NCI-H774 (cell line): ENCODE results near the gene PLA2G4D.
"Not testable (repeated sequence)": the region's sequence is repeated elsewhere in the genome, so short reads cannot be mapped to it uniquely, and the experiment has no call there.

Source experiments
- DNase-seq: peaks from one replicate; lab custom pipeline; 2025; lab: John Stamatoyannopoulos, UW

The PLA2G4D gene

DNA sequence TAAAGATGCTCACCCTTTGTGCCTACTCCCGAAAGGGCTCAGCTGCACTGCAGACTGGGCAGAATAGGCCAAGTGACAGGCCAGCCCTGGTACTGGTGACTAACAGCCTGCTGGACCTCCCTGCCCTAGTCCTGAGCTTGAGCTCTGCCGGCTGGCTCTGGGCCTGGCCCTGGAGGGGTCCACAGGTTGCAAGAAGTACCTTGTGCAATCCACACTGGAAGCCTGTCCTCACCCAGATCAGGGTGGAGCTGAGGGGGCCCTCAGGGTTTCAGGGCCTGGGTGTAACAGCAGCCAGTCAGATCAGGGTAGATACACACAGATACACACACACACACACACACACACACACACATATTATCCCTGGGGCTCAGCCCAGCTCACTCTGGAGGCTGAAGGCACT, 27.3 kb upstream of the PLA2G4D start:
- no peak for DNase-seq

DNA sequence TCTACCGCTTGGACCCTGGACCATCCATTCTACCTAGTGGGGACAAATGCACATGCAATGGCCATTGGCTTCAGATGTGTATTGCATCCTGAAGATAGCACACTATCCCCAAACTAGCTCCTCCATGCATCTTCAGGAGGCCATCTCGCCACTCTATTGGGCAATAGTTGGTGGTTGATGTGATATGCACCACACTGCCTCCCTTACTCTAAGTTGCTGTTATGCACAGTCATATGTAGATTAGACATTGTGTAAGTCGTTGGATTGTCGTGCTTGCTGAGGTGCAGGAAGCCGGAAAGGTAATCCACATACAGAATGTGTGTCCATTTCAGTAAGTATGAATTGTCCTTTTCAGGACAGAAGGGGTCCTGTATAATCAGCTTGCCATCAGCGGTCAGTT, 26.7 kb upstream of the PLA2G4D start:
- DNase-seq, result no peak

DNA sequence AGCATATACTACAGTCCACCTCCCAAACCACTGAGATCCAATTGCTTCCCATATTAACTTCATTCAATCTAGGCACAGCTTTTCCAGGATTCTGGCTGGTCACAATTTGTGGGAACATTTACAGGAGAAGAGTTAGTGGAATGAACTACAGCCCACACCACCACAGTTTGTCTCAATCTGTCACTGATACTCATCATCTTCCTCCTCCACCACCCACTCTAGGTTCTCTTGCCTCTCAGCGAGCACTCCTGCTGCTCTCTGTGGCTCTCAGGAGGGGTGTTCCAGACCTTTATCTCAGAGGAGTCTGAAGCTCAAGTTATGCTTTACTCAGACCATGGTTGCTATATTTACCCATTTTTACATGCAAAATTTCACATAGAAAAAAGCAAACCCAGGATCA, 25.9 kb upstream of the PLA2G4D start:
- no peak for DNase-seq

DNA sequence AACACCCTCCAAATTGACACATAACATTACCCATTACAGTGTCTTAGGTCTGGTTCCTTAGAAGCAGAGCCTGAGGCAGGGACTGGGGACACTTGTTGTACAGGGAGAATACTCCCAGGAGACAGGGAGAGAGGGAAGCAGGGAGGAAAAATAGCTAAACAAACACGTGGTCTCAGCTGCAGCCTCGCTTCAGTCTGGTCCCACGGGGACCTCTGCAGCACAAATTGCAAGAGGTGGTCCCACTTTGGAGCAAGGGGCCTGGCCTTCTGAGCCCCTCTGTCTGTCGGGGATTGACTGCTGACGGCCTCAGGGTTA, 25.0 kb upstream of the PLA2G4D start:
- no peak for DNase-seq

DNA sequence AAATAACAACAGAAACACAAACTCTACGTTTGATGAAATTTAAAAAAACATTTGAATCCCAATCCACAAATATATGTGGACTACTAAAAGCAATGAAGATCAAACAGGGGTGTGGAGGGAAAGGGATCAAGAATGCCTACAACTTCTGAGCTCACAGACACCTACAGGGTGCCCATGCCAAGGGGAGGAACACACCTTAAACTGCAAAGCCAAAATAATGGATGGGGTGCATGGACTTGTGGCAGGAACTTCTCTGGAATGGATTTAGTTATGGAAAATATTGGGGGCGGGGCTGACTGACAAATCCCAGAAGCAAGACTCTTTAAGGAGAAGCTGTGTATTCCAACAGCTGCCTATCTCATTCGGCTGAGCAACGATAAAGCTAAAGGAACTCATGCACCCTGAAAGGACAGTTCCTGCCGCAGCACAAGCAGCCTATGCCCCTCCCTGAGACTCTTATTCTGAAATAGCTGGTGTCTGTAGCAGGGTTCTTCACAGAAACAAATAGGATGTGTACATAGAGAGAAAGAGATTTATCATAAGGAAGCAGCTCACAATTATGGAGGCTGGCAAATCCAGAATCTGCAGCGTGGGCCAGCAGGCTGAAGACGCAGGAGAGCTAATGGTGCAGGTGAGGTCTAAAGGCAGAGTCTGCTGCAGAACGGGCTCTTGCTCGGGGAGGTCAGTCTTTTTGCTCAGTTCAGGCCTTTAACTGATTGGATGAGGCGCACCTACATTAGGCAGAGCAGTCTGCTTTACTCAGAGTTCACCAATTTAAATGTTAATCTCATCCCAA, 24.5 kb upstream of the PLA2G4D start:
- DNase-seq, result peak; percentile 32

DNA sequence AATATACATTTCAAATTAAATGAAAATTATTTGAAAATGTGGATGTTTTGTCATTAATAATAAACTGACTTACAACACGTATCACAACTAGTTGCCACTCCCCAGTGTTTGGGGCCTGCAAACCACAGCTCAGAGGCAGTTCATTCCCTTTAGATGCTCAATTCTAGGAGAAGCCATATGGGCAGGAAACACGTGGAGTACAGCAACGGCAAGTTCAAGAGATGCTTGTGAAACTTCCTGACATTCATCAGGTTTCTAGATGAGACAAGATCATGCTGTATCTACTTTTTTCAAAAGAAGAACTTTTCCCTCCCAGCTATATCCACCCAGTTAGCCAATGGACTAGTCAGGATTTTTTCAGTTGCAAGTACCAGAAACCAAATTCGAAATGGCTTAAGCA, 17.6 kb upstream of the PLA2G4D start:
- DNase-seq, result no peak

DNA sequence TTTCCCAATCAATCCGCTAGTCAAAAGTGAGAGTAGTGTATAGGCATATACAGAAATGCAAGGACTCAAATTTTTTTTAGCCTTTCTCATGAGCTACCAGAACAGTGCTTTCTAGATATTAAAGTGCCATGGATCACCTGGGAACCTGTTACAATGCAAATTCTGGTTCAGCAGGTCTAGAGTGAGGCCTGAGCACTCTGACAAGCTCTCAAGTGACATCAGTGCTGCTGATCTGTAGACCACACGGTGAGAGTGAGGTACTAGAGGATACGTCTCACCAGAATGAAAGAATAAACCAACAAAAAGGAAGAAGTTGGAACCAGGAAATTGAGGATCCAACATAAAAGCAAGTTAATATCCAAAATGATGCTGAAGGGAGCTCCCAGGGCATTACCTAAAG, 16.0 kb upstream of the PLA2G4D start:
- no peak for DNase-seq

DNA sequence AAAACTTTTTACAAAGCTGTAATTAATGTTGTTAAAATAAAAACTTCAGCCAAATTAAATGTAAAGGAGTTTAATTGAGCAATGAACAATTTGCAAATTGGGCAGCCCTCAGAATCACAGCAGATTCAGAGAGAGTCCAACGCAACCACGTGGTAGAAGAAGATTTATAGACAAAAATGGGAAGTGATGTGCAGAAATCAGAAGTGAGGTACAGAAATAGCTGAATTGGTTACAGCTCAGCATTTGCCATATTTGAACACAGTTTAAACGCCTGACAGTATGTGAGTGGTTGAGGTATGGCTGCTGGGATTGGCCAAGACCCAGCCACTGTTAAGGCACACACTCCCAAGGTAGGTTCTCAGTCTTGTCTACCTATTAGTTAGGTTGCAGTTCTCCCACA, 14.4 kb upstream of the PLA2G4D start:
- no peak for DNase-seq

DNA sequence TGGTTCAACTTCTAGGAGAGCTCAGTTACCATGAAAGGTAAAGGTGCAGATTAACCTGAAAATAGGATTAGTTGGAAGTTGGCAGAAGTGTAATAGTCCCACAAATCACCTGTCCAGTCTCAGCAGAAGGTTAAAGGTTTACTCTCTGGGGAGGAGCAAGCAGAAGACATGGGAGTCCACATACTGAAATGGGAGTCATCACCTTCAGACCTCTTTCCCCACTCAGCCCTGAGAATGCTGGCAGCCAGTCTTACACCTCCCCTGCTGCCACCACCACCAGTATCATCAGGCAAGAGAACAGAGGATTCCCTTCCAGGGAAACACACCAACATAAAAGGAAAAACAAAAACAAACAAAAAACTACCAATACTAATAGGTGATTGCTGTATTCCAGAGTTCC, 13.8 kb upstream of the PLA2G4D start:
- no peak for DNase-seq

DNA sequence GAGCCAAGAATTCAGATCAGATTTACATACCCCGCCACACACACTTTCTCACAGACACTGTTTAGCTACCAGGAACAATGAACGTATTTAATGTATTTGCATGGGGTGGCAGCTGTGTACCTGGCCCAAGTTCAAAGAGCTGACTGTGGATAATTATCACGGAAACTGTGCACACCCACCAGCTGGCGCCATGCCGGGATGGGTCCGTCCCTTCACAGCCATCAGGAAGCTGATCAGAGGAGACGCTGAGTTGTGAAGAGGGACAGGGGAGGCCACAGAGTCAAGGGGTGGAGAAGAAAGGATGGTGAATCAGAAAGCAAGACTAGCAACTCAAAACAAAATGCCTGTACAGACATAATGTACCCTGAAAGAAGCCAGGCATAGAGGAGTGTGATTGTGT, 13.1 kb upstream of the PLA2G4D start:
- peak; percentile 70 for DNase-seq

DNA sequence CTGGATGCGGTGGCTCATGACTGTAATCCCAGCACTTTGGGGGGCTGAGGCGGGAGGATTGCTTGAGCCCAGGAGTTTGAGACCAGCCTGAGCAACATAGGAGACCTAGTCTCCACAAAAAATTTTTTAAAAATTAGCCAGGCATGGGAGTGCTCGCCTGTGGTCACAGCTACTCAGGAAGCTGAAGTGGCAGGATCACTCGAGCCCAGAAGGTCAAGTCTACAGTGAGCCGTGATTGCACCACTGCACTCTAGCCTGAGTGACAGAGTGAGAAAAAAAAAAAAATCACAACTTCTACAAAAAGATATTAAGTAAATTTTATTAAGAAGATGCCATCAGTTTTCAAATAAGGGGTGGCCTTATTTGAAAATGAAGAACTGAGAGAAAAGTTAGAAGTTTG, 11.9 kb upstream of the PLA2G4D start:
- DNase-seq, result no peak

DNA sequence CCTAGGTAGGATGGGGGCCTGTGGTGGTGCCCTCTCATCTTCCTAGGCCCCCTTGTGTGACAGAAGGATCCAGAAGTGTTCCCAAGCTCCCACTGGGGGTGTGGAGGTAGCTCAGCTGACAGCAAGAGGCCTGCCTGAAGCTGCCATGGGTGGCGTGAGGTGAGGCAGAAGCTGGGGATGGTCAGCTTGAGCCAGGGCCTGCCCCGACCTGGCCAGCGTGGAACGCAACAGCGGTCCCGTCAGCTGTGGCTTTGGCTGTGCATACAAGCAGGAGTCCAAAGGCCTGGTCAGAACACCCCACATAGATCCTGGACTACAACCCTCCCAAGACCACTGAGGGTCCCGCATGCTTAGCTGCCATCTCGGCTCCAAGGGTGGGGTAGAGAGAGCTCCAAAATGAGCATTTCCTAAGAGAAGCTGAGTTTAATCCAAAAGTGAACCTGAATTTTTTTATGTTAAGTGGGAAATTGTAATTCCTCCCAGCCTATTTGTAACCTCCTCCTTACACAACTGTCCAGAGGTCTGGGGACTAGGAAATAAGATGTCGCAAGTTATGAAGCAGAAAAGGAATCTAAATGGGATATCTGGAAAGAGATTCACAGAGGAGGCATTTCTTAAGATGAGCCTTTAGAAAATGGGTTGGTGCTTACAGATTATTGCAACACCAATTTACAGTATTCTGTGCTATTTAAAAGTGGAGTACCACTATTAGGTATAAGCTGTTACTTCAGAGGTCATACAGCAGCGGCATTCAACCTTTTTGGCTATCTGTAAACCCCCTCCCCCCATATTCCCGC, 9.9 kb upstream of the PLA2G4D start:
- DNase-seq, result no peak

DNA sequence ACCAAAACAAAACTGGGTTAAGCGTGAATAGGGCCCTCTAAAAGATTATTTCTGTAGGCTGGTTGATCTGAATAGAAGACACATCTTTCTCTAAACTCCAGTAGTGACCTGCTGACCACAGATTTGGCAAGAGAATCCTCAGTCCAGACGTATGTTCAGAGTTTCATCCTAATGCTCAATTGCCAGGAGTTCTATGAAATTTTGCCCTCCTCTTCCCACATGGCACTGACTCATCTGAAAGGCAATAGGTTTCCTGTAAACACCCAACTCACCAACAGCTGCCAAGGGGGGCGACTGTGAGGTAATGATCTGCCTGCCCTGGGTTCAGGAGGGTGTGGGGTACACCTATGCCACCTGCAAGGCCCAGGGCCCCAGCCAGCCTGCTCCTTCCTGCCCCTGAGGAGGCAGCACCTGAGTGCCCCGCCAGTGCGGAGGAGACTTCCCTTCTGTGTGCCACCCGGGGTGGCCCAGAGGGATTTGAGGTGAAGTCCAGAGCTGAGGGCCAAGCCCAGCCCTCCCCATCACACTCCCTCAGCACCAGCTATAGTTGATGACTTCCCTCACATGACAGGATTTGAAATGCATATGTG, 8.4 kb upstream of the PLA2G4D start:
- DNase-seq, result no peak

DNA sequence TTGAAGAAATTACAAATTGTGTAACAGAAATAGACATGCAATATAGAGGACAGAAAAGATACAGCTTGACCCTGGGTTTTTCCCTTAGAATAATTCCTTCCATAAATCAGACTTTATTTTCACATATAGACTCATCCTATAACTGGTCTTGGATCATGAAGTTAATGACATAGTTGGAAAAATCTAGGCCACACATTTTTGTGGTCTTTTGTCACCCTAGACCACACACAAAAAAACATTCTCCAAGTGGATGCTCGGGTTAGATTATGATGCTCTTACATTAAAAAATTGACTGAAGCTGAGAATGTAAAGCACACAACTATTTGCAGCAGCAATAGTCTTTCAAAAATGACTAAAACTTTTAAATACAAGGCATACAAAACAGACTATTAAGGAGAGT, 7.5 kb upstream of the PLA2G4D start:
- no peak for DNase-seq

DNA sequence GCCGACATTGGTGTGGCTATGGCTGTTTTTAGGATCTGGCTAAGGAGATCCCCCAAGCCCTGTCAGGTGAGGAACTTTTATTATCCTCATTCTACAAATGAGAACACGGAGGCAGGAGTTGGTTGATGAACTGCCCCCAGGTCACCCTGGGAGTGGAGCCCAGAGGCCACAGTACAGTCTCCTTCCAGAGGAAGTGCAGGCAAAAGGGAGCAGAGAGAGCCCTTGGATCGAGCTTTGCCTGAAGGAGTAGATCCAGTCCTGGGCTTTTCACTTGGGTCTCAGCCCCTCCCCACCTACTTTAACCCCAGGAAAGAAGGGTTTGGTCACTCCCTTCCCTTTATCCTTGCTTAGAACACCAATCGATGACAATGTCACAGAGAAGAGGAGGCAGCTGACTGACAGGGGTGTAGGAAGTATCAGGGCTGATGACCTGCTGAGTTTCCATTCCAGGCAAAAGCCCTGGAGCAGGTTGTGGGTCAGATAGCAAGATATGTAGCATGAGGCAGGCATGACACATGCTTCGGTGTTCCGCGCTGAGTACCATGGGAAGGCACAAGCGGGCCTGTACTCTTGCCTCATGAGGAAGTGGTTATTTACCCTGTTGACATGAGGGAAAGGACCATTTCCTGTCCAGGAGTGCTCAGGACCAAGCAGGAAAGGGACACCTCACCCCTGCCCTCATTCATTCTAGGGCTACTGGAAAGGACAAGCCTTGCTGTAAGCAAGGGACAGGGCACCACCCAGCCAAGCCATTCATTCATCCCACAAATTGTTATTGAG, 5.8 kb upstream of the PLA2G4D start:
- DNase-seq, result no peak

DNA sequence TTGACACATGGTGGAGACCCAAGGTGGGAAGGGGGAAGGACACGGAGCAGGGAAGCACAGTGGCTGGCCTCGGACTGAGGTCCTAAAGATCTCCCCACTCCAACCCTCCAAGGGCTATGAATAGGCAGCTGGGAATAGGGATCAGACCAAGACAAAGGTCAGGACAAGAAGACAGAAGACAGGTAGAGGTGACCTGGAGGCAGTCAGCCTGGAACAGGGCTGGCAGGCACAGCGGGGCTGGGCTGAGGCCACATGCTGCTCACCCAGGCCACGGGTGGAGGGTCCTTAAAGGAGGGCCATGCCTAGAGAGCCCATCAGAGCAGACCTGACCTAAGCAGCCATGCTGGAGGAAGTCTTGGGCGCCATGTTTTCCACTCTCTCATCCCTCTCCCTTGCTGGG, 2.7 kb upstream of the PLA2G4D start:
- no peak for DNase-seq

DNA sequence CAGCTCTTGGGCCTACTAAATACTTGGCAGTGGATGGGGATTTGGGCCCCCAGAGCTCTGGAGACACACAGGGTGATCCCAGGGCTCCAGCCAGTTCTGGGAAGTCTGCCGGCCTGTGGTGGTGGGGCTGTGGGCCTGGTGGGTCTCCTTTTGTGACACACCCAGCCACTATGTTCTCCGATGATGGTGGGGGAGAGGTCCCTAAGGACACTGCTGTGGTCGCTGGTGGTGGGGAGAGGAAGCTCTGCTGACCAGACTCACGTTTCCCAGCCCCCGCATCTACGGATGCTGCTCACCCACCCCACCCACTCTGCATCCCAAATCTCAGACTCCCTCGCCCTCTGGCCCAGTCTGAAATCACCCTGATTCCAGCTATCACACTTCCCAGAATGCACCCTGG, 396 bp downstream of the PLA2G4D start:
- DNase-seq, result no peak

DNA sequence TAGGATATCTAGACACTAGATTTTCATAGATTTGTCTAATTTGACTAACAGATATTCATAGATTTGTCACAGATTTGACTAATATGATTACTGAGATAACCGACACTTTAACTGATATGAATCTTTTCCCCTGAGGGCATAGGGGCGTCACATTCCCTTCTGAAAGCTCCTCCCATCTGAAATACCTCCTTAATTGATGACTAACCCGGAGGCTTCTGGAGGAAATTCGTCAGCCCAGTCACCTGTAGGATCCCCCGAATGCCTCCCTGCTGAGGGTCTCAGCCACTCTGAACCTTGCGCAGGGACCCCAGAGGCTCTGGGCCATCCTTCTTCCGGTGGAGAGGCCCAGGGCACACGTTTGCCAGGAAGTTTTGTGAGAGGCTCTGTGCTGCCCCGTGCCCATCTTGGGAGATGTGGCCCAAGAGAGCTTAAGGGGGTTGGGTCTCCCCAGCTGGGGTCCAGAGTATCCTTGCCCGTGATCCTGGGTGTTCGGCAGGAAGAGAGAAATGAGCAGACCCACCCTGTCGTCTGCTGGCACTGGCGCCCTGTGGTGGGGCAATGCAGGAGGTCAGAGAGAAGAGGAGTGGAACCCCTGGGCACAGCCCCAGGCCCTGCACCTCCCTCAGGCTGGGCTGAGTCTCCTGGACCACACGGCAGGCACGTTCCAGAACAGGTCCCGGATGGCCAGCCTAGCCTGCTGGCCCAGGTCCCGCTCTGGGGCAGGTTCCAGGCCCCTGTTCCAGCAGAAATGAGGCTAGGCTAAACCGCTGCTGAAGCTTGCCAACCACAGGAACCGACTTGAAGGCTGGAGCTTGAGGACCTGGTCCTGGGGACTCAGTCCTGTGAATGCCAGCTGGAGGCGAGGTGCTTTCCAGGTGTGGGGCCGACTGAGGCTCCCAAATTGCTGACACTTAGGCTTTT, 1.7 kb downstream of the PLA2G4D start:
- DNase-seq, result no peak

DNA sequence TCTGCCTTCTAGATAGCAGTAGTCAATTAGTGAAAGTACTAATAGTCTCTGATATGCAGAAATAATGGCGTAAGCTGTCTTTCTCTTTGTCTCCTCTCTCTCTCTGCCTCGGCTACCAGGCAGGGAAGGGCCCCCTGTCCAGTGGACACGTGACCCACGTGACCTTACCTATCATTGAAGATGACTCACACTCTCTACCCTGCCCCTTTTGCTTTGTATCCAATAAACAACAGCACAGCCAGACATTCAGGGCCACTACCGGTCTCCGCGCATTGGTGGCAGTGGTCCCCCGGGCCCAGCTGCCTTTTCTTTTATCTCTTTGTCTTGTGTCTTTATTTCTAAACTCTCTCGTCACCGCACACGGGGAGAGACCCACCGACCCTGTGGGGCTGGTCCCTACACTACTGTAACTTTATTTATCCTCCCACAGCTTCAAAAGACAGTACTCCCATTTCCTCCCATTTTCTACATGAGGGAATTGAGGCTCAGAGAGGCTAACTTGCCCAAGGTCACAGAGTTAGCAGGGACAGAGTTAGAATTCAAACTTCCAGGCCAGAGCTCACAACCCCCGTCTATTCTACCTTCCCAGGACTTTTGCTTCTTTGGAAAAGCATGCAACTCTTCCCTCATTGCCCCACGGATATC, 2.5 kb downstream of the PLA2G4D start:
- not testable (repeated sequence) for DNase-seq

DNA sequence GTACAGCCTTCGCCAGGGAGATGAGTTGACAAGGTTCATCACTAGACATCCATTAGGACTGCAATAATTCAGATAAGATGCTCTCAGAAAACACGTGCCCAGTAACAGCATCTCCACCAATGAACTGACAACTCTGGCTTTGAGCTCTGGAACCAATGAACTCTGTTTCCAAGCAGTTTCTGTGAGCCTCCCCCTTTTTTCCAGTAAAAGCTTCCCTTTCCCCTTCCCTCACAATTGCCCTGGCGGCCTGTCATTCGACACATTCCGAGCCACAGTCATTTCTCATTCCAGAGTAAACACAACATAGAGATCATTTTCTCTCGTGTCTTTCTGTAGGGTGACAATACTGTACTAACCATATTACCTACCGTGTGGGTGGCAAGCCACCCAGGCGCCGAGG, 3.6 kb downstream of the PLA2G4D start:
- no peak for DNase-seq

DNA sequence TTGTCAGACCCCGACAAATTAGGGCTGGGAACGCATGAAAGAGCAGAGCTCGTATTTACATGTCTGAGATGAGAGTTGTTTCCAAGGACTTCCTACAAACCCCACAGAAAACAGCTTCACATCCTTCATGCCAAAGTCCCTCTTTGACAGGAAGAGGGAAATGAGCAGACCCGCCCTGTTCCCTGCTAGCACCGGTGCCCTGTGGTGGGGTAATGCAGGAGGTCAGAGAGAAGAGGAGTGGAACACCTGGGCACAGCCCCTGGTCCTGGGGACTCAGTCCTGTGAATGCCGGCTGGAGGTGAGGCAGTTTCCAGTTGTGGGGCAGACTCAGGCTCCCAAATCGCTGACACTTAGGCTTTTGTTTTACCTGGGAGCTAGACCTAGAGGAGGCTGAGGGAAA, 4.0 kb downstream of the PLA2G4D start:
- no peak for DNase-seq
